IMR-90 (cell line): ENCODE data around the gene TPI1. TPM values are rescaled to one million over a fixed set of nuclear protein-coding genes. Genes with fewer than 3 reads are reported as not detected.

ENCODE experiments used
- CTCF ChIP-seq: conservative IDR thresholded peaks from 2 replicates; pipeline ENCODE4 v1.5.1; 2012; ENCODE audit warnings: mild to moderate bottlenecking, low read depth, low read length, improper control_type of control experiment
- ELK1 ChIP-seq: fragments of 150-350 bp; IDR thresholded peaks from 2 replicates; pipeline ENCODE4 v1.6.1; 2016; ENCODE audit warnings: low read depth, mild to moderate bottlenecking, low read length, moderate library complexity, borderline replicate concordance
- polyA plus RNA-seq, 3 experiments: library from polyadenylated mRNA; depleted of rRNA; stranded (reverse); fragments of >200 nt; gene quantifications; 2 replicates each; pipeline ENCODE4 v1.2.3, GENCODE V29; 2012; ENCODE audit warnings: low replicate concordance in 1 of 3
- total RNA-seq: library from RNA; depleted of rRNA; stranded (reverse); fragments of >200 nt; gene quantifications from 2 replicates; pipeline ENCODE4 v1.2.3, GENCODE V29; 2012

The TPI1 gene
- total and polyA plus RNA-seq, 2 of the 4 experiments (the other 2 are of a cell fraction), result 1,995 to 2,176 TPM

- TF ChIP-seq CTCF (no peak), ELK1 (no peak)
These were observed 37.2 kb downstream of the TPI1 start, which contains the start of gene LRRC23 (continued) for GRCh38 chr12:6904280-6905276.
